Endodermal cell (in vitro differentiated cells): Measurements from ENCODE around the gene MAML2. TPM values are rescaled to one million over a fixed set of nuclear protein-coding genes. Genes with fewer than 3 reads are reported as not detected.

Experiments
- DNase-seq: peaks from one replicate; pipeline ENCODE4 v3.0.0-alpha.2; 2017
- H3K27ac ChIP-seq: 2 replicates; pipeline ENCODE4 v1.5.1; 2013; ENCODE audit warnings: mild to moderate bottlenecking, low read depth, low read length, moderate library complexity
- H3K27me3 ChIP-seq: 2 replicates; pipeline ENCODE4 v1.6.1; 2013; ENCODE audit warnings: mild to moderate bottlenecking, low read length, moderate library complexity; ENCODE audit not compliant: insufficient read depth, control insufficient read depth, poor library complexity, severe bottlenecking
- H3K36me3 ChIP-seq: 2 replicates; pipeline ENCODE4 v1.7.0; 2013; ENCODE audit warnings: mild to moderate bottlenecking, low read length, moderate library complexity; ENCODE audit not compliant: control insufficient read depth, insufficient read depth
- H3K4me1 ChIP-seq: one replicate; pipeline ENCODE4 v1.7.0; 2013; ENCODE audit warnings: low read length; ENCODE audit not compliant: control insufficient read depth, insufficient read depth
- H3K4me3 ChIP-seq: 2 replicates; pipeline ENCODE4 v1.5.1; 2013; ENCODE audit warnings: mild to moderate bottlenecking, low read length, moderate library complexity
- H3K9ac ChIP-seq: 2 replicates; pipeline ENCODE4 v1.6.1; 2013; ENCODE audit warnings: mild to moderate bottlenecking, low read length, moderate library complexity; ENCODE audit not compliant: poor library complexity, severe bottlenecking; ENCODE audit errors: extremely low read depth
- H3K9me3 ChIP-seq: 2 replicates; pipeline ENCODE4 v1.6.1; 2013; ENCODE audit warnings: mild to moderate bottlenecking, low read length, moderate library complexity; ENCODE audit not compliant: control insufficient read depth
- H3K27ac Mint-ChIP-seq: 2 replicates; pipeline ENCODE4 v1.8.0; 2020; ENCODE audit warnings: mixed read lengths
- H3K27me3 Mint-ChIP-seq: 2 replicates; pipeline ENCODE4 v1.8.0; 2021; ENCODE audit warnings: mild to moderate bottlenecking, mixed read lengths; ENCODE audit not compliant: insufficient read depth
- H3K36me3 Mint-ChIP-seq: 2 replicates; pipeline ENCODE4 v1.8.0; 2020; ENCODE audit warnings: low read depth, mixed read lengths
- H3K4me1 Mint-ChIP-seq: 2 replicates; pipeline ENCODE4 v1.8.0; 2020; ENCODE audit warnings: mixed read lengths
- H3K4me3 Mint-ChIP-seq: 2 replicates; pipeline ENCODE4 v1.8.0; 2020; ENCODE audit warnings: mild to moderate bottlenecking, moderate library complexity, mixed read lengths
- H3K9me3 Mint-ChIP-seq: 2 replicates; pipeline ENCODE4 v1.8.0; 2020; ENCODE audit warnings: mild to moderate bottlenecking, mixed read lengths
- WGBS, 2 experiments: methylation state at CpG; one replicate each; pipeline versions ENCODE4 v1.1.5 to v1.1.7; 2013; ENCODE audit warnings: missing lambda C conversion rate in 2 of 2, mixed read lengths in 1 of 2; ENCODE audit not compliant: insufficient coverage in 1 of 2, insufficient read length in 1 of 2; 5-methylcytosine and 5-hydroxymethylcytosine counted together
- total RNA-seq, 2 donors: library from RNA; stranded (reverse); fragmentation: NEBNext Ultra II Directional in 1 of 2; extraction: Animal tissue kit (Norgen Biotek cat#: 25700) in 1 of 2; gene quantifications; 2 replicates in 1 of 2; 3 replicates in 1 of 2; pipeline ENCODE4 v1.2.1, GENCODE V29; 2021
- TF ChIP-seq, protein P1 (sequence below): fragments of 200-600 bp; sonication (generic); conservative IDR thresholded peaks from 2 replicates; pipeline ENCODE4 v1.5.0; 2021; ENCODE audit warnings: antibody characterized with exemption, mild to moderate bottlenecking

MAML2 gene
- total RNA-seq, 2 donors from 2014 or later, result 6.6 to 8.0 TPM

DNA sequence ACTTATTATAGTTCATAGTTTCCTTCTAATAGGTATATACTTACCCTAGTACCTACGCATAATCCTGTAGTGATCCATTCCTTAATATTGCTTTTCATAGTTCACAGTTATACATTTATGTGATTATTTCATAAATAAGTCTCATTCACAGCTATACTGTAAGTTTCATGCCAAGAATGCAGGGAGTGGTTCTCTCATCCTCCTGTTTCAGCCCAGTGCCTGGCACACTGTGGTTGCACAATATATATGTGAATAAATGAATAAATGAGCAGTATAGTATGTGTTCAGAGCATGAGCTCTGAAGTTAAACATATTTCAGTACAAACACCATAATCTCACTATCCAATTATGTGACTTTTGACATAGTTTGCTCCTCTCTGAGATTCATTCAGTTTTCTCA, 115.8 kb downstream of the MAML2 start:
- H3K4me1 ChIP-seq, result peaks cover 4% of the 10 kb centered on the region
- no peaks in the 10 kb centered on the region for H3K36me3 ChIP-seq
- Mint-ChIP-seq H3K36me3 (peaks cover 3% of the 10 kb centered on the region), H3K4me3 (no peak overlapping the region), H3K27me3 (no peaks in the 10 kb centered on the region), H3K27ac (no peak overlapping the region), H3K9me3 (peaks cover 1% of the 10 kb centered on the region), H3K4me1 (peaks cover 26% of the 10 kb centered on the region)
- no peak for DNase-seq
- no peak overlapping the region for H3K9ac ChIP-seq
- 100% methylated on average over 1 of the region's 1 CpG; no CpG with 5 or more reads in 1 of the 2 experiments for WGBS, 2 experiments
- H3K4me3 ChIP-seq, result no peak overlapping the region
- TF ChIP-seq, protein P1, sequence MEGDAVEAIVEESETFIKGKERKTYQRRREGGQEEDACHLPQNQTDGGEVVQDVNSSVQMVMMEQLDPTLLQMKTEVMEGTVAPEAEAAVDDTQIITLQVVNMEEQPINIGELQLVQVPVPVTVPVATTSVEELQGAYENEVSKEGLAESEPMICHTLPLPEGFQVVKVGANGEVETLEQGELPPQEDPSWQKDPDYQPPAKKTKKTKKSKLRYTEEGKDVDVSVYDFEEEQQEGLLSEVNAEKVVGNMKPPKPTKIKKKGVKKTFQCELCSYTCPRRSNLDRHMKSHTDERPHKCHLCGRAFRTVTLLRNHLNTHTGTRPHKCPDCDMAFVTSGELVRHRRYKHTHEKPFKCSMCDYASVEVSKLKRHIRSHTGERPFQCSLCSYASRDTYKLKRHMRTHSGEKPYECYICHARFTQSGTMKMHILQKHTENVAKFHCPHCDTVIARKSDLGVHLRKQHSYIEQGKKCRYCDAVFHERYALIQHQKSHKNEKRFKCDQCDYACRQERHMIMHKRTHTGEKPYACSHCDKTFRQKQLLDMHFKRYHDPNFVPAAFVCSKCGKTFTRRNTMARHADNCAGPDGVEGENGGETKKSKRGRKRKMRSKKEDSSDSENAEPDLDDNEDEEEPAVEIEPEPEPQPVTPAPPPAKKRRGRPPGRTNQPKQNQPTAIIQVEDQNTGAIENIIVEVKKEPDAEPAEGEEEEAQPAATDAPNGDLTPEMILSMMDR, result no peak
- H3K9me3 ChIP-seq, result no peaks in the 10 kb centered on the region
- no peak overlapping the region for H3K27ac ChIP-seq
- no peaks in the 10 kb centered on the region for H3K27me3 ChIP-seq

DNA sequence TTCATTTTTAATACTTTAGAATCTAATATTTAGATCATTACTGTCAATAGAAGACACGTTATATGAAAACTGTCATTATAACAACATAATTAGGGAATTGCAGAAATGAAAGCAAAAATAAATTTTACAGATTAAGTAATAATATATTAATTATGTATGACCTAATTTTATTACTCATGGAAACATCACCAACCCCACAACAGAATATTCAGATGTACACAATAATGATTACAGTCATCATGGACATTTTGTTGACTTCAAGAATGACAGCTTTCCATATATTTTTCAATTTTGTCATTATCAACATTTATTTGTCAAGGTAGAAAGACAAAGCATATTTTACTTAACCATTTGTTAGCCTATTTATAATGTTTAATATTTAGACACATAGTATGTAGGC, 119.9 kb downstream of the MAML2 start:
- Histone ChIP-seq H3K27ac (no peak overlapping the region), H3K9ac (no peak overlapping the region), H3K27me3 (no peaks in the 10 kb centered on the region), H3K4me1 (peaks cover 8% of the 10 kb centered on the region), H3K9me3 (no peaks in the 10 kb centered on the region), H3K4me3 (no peak overlapping the region), H3K36me3 (no peaks in the 10 kb centered on the region)
- WGBS, 2 experiments, result no CpG with 5 or more reads among the region's 1 CpG
- DNase-seq, result no peak
- no peaks in the 10 kb centered on the region for H3K9me3 Mint-ChIP-seq
- H3K27ac Mint-ChIP-seq, result no peak overlapping the region
- H3K27me3 Mint-ChIP-seq, result no peaks in the 10 kb centered on the region
- TF ChIP-seq, protein P1, result no peak
- H3K4me3 Mint-ChIP-seq, result no peak overlapping the region
- peaks cover 28% of the 10 kb centered on the region for H3K4me1 Mint-ChIP-seq
- no peaks in the 10 kb centered on the region for H3K36me3 Mint-ChIP-seq

DNA sequence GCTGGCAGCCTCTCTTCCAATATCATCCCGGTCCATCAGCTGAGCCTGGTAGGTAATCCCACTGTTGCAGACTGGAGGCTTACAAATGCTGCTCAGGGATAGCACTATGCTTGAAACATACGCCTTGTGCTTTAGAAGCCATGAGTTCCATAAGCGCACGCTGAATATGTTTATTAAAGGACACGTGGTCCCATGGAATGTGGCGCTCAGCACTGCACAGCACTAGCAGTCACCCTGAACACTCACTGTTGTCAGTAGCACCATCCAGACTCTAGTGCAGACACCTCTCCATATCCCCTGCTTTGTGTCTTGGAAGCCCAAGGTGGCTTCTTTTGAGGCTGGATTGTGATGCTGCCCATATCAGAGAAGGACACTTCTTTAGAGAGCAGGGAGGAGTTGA, 120.9 kb downstream of the MAML2 start:
- DNase-seq, result no peak
- Histone ChIP-seq H3K9me3 (no peaks in the 10 kb centered on the region), H3K4me3 (no peak overlapping the region), H3K4me1 (peaks cover 8% of the 10 kb centered on the region), H3K36me3 (no peaks in the 10 kb centered on the region), H3K27me3 (no peaks in the 10 kb centered on the region), H3K27ac (no peak overlapping the region), H3K9ac (no peak overlapping the region)
- TF ChIP-seq, protein P1, result no peak
- Mint-ChIP-seq H3K4me3 (no peak overlapping the region), H3K36me3 (no peaks in the 10 kb centered on the region), H3K4me1 (peaks cover 30% of the 10 kb centered on the region), H3K27me3 (no peaks in the 10 kb centered on the region), H3K27ac (no peak overlapping the region), H3K9me3 (no peaks in the 10 kb centered on the region)
- WGBS, 2 experiments, result 94 to 96% methylated on average over 6 of the region's 6 CpGs
